HUDEP-2 (cell line): ENCODE results near the gene CLEC4F.
A peak's percentile ranks its signal among the peaks of the same experiment; 100 is the strongest.

Experiments
- DNase-seq, 76 experiments: peaks; one replicate each; lab custom pipeline; 2025; ENCODE audit not compliant: unreplicated experiment in 76 of 76; lab: John Stamatoyannopoulos, UW

Gene CLEC4F, protein sequence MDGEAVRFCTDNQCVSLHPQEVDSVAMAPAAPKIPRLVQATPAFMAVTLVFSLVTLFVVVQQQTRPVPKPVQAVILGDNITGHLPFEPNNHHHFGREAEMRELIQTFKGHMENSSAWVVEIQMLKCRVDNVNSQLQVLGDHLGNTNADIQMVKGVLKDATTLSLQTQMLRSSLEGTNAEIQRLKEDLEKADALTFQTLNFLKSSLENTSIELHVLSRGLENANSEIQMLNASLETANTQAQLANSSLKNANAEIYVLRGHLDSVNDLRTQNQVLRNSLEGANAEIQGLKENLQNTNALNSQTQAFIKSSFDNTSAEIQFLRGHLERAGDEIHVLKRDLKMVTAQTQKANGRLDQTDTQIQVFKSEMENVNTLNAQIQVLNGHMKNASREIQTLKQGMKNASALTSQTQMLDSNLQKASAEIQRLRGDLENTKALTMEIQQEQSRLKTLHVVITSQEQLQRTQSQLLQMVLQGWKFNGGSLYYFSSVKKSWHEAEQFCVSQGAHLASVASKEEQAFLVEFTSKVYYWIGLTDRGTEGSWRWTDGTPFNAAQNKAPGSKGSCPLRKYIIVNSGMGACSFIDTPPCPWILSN

GRCh38 chr2:70820499-70820898 is at the start of gene CLEC4F:
CLEC4F (minus strand) TSS chr2:70820599; CDS start chr2:70820523, 76 bp downstream.
- DNase-seq = no peak

DNA sequence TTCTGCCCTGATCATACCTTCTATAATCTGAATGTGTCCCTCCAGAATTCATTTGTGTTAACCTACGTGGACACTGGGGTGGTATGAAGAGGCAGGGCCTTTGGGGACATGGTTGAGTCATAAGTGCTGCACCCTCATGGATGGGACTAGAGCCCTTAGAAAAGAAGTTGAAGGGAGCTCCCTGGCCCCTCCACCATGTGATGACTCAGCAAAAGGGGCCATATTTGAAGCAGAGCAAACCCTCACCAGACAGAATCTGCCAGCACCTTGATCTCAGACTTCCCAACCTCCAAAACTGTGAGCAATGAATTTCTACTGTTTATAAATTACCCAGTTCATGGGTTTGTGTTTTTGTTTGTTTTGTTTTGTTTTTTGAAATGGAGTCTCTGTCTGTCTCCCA is 48.6 kb upstream of the CLEC4F start:
- peak in 2 of 76 experiments; percentile 4 for DNase-seq

GRCh38 chr2:70861777-70862625 is 41.6 kb upstream of the CLEC4F start:
- DNase-seq = peak in 64 of 76 experiments; percentile 2 to 73 (median 37)

GRCh38 chr2:70855667-70856066 is 35.3 kb upstream of the CLEC4F start:
- no peak for DNase-seq

- no peak for DNase-seq
These were observed 34.0 kb upstream of the CLEC4F start for GRCh38 chr2:70854411-70854810.

DNA sequence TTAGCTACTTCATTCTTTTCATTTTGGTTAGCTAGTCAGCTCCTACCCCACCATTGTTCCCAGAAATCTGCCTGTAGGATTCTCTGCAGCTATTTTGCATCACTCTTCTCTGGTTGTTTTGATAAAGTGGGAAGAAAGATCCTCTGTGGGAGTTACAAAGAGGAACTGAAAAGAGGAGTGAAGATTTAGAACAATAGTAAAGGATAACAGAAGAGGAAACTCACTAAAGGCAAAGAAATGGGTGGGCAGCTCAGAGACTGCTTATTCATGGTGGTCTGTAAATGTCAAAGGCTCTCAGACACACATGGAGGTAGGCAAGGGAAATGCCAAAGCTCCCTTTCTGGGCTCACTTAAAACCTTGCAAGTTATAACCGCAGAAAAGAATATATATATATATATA is 32.4 kb upstream of the CLEC4F start:
- DNase-seq = no peak

- DNase-seq = no peak
These were observed 31.3 kb upstream of the CLEC4F start for GRCh38 chr2:70851704-70852103.

GRCh38 chr2:70850925-70851324 is 30.5 kb upstream of the CLEC4F start:
- no peak for DNase-seq

DNA sequence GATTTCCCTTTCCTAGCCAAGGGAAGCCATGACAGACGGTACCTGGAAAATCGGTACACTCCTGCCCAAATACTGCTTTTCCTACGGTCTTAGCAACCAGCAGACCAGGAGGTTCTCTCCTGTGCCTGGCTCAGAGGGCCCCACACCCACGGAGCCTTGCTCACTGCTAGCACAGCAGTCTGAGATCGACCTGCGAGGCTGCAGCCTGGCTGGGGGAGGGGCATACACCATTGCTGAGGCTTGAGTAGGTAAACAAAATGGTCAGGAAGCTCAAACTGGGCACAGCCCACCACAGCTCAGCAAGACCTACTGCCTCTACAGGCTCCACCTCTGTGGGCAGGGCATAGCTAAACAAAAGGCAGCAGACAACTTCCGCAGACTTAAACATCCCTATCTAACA is 22.0 kb upstream of the CLEC4F start:
- DNase-seq = no peak

DNA sequence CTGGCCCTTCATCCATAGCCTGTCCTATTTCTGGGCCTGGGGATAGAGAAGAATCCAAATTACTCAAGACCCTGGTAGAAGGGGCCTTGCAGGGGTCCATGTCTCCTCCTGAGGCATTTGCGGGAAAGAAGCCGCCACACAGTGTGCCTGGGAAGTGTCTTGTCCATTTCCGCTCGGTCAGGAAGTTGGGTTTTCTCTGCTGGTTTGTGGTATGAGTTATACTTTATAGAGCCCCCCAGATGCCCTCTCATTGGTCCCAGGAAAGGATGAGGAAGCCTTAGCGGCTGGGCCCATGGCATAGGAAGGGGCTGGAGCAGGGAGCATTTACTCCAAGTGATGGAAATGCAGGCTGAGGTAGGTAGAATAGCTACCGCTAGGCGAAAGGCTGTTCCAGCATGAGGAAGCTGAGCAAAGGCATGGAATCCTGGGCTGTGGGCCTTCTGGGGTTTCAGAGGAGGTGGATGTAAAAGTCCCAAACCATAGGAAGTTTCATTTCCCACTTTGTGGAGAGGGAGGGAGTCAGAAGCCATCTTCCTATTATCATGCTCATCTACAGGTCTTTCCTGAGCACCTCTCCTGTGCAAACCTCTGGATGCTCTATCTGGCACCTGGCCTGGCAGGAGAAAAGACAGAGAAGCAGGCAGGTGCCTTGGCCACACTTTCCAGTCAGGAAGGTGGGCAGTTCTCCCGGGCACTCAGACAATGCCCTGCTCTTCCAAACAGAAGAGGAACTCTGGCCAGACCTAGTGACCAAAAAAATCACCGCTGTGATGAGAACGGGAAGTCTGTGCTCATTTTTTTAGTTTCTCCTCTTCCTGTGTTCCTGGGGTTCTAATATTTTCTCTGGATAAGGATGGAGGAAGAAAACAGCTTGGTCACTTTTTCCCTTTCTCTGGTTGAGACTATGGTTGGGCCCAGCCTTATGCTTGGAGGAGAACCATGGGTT is 17.9 kb upstream of the CLEC4F start:
- no peak for DNase-seq

- DNase-seq = no peak
These were observed 15.2 kb upstream of the CLEC4F start, which contains the start of gene CD207 for GRCh38 chr2:70835643-70836042. CD207 (minus strand) TSS chr2:70835816; CDS start chr2:70835776, 40 bp downstream.

GRCh38 chr2:70834881-70835280 is 14.5 kb upstream of the CLEC4F start:
- DNase-seq = no peak

DNA sequence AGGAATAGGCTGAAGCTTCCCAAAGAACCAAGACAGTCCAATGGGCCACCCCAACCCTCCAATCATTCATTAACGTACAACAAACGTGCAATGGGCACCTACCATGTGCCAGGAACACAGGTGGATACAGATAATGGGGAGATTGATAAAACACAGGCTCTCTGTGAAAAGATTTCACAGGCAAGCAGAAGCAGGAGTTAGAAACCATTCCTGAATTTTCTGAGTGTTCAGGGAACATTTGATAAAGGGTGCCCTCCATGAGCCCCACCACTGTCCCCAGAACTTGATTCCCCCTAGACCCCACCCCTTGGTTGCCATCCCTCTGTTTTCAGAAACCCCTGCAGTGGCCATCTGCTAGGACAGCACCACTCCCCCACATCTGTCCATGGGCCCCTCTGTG is 13.7 kb upstream of the CLEC4F start:
- no peak for DNase-seq

- DNase-seq = no peak
These were observed 12.8 kb upstream of the CLEC4F start for GRCh38 chr2:70833246-70833645.

- no peak for DNase-seq
These were observed 12.0 kb upstream of the CLEC4F start for GRCh38 chr2:70832386-70832785.

GRCh38 chr2:70831861-70832260 is 11.5 kb upstream of the CLEC4F start:
- DNase-seq = no peak

DNA sequence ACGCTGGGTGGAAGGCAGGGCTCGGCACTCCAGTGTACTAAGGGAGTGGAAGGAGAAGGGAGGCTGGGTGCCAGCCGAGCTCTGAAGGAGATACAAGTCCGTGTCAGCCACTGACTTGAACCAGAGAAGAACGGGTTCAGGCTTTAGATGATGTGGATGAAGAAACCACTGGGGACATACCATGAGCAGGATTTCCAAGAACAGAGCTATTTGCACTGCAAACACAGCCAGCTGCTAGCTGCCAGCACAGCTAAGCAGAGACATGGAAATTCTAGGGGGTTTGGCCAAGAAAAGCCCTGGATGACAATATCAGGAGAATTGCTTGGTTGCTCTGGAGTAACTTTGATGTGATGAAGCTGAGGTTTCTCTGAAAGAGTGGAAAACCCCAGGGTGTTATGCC is 10.0 kb upstream of the CLEC4F start:
- DNase-seq = no peak

DNA sequence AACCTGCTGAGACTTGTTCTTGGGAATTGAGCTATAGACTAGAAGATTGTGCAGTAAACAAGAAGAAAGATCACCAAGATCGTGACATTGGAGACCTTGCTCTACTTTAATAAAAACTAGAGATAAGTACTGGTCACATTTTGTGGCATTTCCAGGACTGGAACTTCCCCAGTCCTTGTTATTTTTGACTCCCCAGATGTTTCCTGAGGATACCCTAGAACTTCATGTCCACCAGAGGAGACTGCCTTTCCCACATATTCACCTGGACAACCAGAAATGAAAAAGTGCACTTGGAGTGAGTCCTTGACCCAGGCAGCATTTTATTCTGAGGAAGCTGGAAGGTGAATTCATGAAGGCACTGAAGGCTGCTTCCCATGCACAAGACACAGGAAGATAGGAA is 9.5 kb upstream of the CLEC4F start:
- DNase-seq = no peak

DNA sequence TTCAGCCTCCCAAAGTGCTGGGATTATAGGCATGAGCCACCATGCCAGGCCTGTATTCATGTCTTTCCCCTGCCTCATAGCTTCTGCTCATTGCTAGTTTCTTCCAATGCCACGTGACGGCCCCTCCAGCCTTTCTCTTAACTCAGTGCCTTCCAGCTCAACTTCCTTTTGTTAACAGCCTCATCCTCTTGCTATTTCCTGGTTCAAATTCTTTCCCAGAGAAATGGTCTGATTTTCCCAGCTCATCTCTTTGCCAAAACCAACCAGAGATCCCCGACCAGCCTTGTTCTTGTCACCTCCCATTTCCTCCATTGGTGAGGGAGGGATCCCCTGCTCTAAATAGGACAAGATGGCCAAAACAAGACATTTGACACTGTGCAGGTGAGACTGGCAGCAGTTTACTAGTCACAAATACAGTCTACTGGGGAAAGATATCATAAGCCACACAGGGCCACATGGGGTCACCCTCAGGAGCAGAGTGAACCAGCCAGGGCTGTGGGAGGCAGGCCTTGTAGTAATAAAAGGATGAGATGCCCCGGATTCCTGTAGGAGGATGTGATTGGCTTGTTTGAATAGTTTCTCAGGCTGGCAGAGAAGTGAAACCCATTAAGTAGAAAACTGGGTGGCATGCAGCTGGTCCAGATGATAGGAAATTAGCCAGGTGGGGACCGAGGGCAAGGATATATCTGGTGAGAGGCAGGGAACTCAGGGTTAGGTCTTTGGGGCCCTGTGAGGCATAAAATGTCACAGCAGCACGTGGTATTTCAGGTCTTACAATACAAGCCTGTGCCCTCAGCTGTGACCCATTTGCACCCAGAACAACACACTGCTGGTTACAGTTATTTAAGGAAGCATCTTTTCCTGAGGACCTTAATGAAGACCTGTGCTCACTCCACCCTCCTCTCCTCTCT is 8.8 kb upstream of the CLEC4F start:
- no peak for DNase-seq
